ENCODE results near the gene DHCR24.

DNA sequence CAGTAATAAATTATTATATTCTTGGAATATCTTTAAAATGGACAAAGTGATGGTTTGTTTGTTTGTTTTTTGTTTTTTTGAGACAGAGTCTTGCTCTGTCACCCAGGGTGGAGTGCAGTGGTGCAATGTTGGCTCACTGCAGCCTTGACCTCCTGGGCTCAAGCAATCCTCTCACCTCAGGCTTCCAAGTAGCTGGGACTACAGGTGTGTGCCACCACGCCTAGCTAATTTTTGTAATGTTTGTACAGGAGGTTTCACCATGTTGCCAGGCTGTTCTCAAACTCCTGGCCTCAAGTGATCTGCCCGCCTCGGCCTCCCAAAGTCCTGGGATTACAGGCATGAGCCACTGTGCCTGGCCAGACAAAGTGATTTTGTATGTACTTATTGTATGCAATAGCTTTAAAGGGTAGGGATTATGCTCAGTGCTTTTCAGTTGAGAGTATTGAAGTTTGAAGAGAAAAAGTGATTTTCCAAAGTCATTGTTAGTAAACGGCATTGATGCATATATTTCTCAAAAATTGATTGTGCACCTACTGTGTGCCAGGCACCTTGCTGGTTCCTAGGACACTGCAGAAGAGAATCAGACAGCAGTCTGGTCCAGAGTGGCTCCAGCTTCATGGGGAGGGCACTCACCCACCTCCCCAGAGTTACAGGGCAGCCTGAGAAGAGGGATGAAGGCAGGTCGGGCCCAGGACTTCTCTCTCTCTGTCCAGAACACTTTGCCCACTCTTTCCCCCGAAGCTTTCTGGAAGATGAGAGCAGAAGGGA lies 51.7 kb downstream of the DHCR24 start:
- TF ChIP-seq, protein P1, sequence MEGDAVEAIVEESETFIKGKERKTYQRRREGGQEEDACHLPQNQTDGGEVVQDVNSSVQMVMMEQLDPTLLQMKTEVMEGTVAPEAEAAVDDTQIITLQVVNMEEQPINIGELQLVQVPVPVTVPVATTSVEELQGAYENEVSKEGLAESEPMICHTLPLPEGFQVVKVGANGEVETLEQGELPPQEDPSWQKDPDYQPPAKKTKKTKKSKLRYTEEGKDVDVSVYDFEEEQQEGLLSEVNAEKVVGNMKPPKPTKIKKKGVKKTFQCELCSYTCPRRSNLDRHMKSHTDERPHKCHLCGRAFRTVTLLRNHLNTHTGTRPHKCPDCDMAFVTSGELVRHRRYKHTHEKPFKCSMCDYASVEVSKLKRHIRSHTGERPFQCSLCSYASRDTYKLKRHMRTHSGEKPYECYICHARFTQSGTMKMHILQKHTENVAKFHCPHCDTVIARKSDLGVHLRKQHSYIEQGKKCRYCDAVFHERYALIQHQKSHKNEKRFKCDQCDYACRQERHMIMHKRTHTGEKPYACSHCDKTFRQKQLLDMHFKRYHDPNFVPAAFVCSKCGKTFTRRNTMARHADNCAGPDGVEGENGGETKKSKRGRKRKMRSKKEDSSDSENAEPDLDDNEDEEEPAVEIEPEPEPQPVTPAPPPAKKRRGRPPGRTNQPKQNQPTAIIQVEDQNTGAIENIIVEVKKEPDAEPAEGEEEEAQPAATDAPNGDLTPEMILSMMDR (IDR thresholded peaks at IDR 0.05) = no peak
- no peak for TF ChIP-seq POLR2A (IDR thresholded peaks at IDR 0.05)
- TF ChIP-seq POLR2AphosphoS5 (IDR thresholded peaks at IDR 0.05) = no peak
- no peak for TF ChIP-seq EP300 (IDR thresholded peaks at IDR 0.05)

Measured in suprapubic skin (tissue), 4 donors.